Nephron progenitor cell (in vitro differentiated cells): ENCODE data around the gene MIF.
"Not testable (repeated sequence)": the region's sequence is repeated elsewhere in the genome, so short reads cannot be mapped to it uniquely, and the experiment has no call there.

Experiments used
- DNase-seq: peaks from one replicate; pipeline ENCODE4 v3.0.0; 2021
- H3K27ac Mint-ChIP-seq: 2 replicates; pipeline ENCODE4 v1.8.0; 2021; ENCODE audit warnings: mild to moderate bottlenecking, moderate library complexity, mixed read lengths
- H3K27me3 Mint-ChIP-seq: 2 replicates; pipeline ENCODE4 v1.8.0; 2021; ENCODE audit warnings: mild to moderate bottlenecking, low read depth, mixed read lengths; ENCODE audit not compliant: poor library complexity
- H3K36me3 Mint-ChIP-seq: 2 replicates; pipeline ENCODE4 v1.8.0; 2021; ENCODE audit warnings: low read depth, mixed read lengths
- H3K4me1 Mint-ChIP-seq: 2 replicates; pipeline ENCODE4 v1.8.0; 2021; ENCODE audit warnings: mixed read lengths
- H3K4me3 Mint-ChIP-seq: 2 replicates; pipeline ENCODE4 v1.8.0; 2021; ENCODE audit warnings: mild to moderate bottlenecking, moderate library complexity, mixed read lengths
- H3K9me3 Mint-ChIP-seq: 2 replicates; pipeline ENCODE4 v1.8.0; 2021; ENCODE audit warnings: mild to moderate bottlenecking, moderate library complexity, mixed read lengths
- CTCF ChIP-seq: fragments of 200-600 bp; sonication (generic); IDR thresholded peaks from 2 replicates; pipeline ENCODE4 v1.5.0; 2021; ENCODE audit warnings: antibody characterized with exemption

Gene MIF

DNA sequence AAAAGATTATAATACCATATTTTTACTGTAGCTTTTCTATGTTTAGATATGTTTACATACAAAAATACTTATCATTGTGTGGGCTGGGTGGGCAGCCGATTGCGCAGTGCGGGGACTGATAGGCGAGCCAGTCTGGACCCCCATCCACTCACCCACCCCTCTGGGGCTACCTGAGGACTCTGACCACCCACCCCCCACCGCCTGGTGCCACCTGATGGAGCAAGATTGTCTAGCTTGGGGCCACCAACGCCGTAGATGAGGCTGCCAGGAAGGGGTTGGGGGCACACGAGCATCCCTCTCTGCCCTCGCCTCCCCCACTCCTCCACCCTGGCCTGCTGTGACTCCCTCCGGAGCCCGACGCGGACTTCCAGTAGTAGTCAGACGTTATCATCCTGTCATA lies 32.4 kb downstream of the MIF start:
- no peak for TF ChIP-seq CTCF
- no peaks in the 10 kb centered on the region for H3K4me1 Mint-ChIP-seq
- no peak overlapping the region for H3K27ac Mint-ChIP-seq
- H3K27me3 Mint-ChIP-seq, result peaks cover 4% of the 10 kb centered on the region
- peaks cover 95% of the 10 kb centered on the region for H3K36me3 Mint-ChIP-seq
- H3K4me3 Mint-ChIP-seq, result no peak overlapping the region
- H3K9me3 Mint-ChIP-seq, result peaks cover 28% of the 10 kb centered on the region
- DNase-seq, result no peak

DNA sequence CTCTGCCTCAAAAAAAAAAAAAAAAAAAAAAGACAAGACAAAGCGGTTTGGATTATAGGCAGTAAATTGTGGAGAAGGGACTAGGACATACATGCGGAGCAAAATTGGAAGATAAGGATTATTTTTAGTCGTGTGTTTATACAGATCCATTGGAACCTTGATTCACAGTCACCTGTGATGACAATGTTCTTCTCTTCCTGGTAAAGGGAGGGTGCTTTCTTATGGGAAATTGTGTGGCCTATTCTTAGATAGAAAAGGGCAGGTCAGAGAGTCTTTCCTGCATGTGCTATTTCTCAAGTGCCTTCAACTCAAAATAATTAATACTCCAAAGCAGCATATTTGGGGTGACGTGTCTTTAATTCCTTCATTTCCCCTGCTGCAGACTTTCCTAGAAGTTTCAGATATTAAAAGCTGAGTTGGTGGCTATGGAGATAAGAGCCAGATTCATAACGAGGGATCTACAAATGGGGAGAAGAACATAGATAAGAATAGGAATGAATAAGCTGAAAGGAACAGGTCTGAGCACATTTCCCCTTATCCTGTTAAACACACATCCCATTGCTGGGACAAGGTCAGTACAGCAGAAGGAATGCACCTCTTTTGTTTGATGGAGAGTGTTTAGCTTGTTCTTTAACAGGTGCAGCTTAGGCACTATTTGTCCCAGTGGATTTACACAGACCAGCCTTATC lies 44.3 kb downstream of the MIF start:
- no peaks in the 10 kb centered on the region for H3K36me3 Mint-ChIP-seq
- no peaks in the 10 kb centered on the region for H3K4me1 Mint-ChIP-seq

DNA sequence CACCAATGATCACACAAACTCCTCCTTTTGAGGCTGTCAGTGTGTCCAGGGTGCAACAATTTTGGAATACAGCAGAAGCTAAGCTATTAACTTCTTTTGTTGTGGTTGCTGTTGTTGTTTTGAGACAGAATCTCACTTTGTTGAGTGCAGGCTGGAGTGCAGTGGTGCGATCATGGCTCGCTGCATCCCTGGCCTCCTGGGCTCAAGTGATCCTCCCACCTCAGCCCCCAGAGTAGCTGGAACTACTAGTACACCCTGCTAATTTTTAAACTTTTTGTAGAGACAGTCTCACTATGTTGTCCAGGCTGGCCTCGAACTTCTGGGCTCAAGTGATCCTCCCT lies 44.8 kb downstream of the MIF start:
- H3K4me1 Mint-ChIP-seq, result no peaks in the 10 kb centered on the region

More for the DNA sequence above, 44.3 kb downstream of the MIF start:
- Mint-ChIP-seq H3K27ac (no peak overlapping the region), H3K9me3 (no peaks in the 10 kb centered on the region), H3K27me3 (peaks cover 4% of the 10 kb centered on the region), H3K4me3 (no peak overlapping the region)
- no peak for TF ChIP-seq CTCF
- DNase-seq, result no peak

GRCh38 chr22:23940166-23940565 lies 46.0 kb downstream of the MIF start:
- H3K9me3 Mint-ChIP-seq, H3K4me3 Mint-ChIP-seq, DNase-seq, H3K4me1 Mint-ChIP-seq, H3K27ac Mint-ChIP-seq, H3K36me3 Mint-ChIP-seq, H3K27me3 Mint-ChIP-seq: not testable (repeated sequence)

More for the DNA sequence above, 44.8 kb downstream of the MIF start:
- Mint-ChIP-seq H3K9me3 (no peaks in the 10 kb centered on the region), H3K27me3 (peaks cover 4% of the 10 kb centered on the region), H3K36me3 (no peaks in the 10 kb centered on the region), H3K4me3 (no peak overlapping the region), H3K27ac (no peak overlapping the region)
- no peak for TF ChIP-seq CTCF
- no peak for DNase-seq
